ENCODE measurements around the gene TMC2.

Gene TMC2

DNA sequence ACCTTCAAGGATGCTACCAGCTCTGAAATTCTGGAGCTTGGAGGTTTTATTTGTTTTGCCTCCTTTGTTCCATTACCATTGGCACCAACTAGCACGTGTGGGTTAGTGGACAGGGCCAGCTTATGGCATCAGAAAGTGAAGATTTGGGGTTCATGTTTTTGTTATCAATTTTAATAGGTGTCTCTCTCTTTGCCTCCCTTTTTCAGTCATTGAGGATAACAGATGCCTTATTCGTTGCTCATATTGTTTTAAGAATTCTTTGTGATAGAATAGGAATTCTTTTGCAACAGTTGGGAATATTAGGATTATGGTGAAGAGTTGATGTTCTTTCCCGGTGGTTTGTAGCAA lies 22.9 kb downstream of the TMC2 start:
- no peak overlapping the region for H3K4me3 ChIP-seq (replicated peaks; ENCODE audit: low read depth, low read length)
- no peak for TF ChIP-seq CTCF (IDR thresholded peaks at IDR 0.05; ENCODE audit: low read length, missing control alignments)
- DNase-seq (ENCODE audit: low read depth) = no peak

DNA sequence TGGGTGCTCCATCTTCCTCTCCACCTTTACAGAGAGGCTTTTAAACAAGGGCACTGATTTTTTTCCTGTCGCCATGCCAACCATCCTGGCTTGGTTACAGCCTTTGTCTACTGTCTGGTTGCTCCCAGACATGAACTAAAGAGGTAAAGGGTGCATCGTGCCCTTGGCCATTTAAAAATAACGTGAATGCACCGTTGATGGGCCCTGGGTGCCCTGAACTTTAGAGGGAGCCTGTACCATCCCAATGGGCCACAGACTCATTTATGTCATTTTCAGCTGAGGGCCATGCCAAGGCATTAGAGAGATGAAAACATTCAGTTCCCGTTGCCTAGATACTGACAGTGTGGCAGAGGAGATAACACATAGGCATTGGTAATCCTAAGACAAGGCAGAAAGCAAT lies 23.3 kb downstream of the TMC2 start:
- no peak for TF ChIP-seq CTCF (IDR thresholded peaks at IDR 0.05; ENCODE audit: low read length, missing control alignments)
- no peak overlapping the region for H3K4me3 ChIP-seq (replicated peaks; ENCODE audit: low read depth, low read length)
- peak; percentile 3 for DNase-seq (ENCODE audit: low read depth)

- no peak overlapping the region for H3K4me3 ChIP-seq (replicated peaks; ENCODE audit: low read depth, low read length)
- no peak for DNase-seq (ENCODE audit: low read depth)
- TF ChIP-seq CTCF (IDR thresholded peaks at IDR 0.05; ENCODE audit: low read length, missing control alignments) = no peak
These were observed 26.7 kb downstream of the TMC2 start for GRCh38 chr20:2563116-2563515.

DNA sequence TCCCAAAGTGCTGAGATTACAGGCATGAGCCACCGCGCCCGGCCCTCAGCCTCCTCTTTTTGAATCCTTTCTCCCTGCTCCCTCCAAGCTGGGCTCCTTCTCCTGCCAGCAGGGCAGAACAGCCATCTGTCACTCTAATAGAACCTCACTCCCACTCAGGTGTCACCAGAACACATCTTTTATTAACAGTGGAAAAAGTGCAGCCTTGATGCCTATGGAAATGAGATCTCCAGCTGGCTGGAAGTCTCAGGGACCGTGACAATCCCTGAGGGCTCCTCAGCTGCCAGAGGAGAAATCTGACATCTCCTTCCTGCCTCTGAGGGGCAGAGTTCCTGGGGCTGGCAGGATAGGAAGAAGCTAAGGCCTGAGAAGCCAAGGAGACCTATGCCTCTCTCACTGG lies 28.0 kb downstream of the TMC2 start:
- no peak overlapping the region for H3K4me3 ChIP-seq (replicated peaks; ENCODE audit: low read depth, low read length)
- no peak for TF ChIP-seq CTCF (IDR thresholded peaks at IDR 0.05; ENCODE audit: low read length, missing control alignments)
- DNase-seq (ENCODE audit: low read depth) = no peak

GRCh38 chr20:2575682-2576081 lies 39.3 kb downstream of the TMC2 start:
- no peak overlapping the region for H3K4me3 ChIP-seq (replicated peaks; ENCODE audit: low read depth, low read length)
- no peak for DNase-seq (ENCODE audit: low read depth)
- no peak for TF ChIP-seq CTCF (IDR thresholded peaks at IDR 0.05; ENCODE audit: low read length, missing control alignments)

GRCh38 chr20:2576317-2576727 lies 39.9 kb downstream of the TMC2 start:
- no peak overlapping the region for H3K4me3 ChIP-seq (replicated peaks; ENCODE audit: low read depth, low read length)
- no peak for TF ChIP-seq CTCF (IDR thresholded peaks at IDR 0.05; ENCODE audit: low read length, missing control alignments)
- DNase-seq (ENCODE audit: low read depth) = no peak

GRCh38 chr20:2578475-2579192 lies 42.3 kb downstream of the TMC2 start:
- no peak overlapping the region for H3K4me3 ChIP-seq (replicated peaks; ENCODE audit: low read depth, low read length)
- DNase-seq (ENCODE audit: low read depth) = no peak
- no peak for TF ChIP-seq CTCF (IDR thresholded peaks at IDR 0.05; ENCODE audit: low read length, missing control alignments)

Measured in fibroblast of pulmonary artery (primary cell).